GM10248 (cell line): ENCODE results near the gene NECAB2.

Experiments
- CTCF ChIA-PET: fragments of 300-600 bp; sonication (Branson Sonifier 250); formaldehyde crosslinking; extraction: SDS; loops from one replicate; lab custom pipeline; 2021; ENCODE audit warnings: antibody characterized with exemption; lab: Yijun Ruan, JAX
- POLR2A ChIA-PET: fragments of 350-650 bp; sonication (Branson Sonifier 250); formaldehyde crosslinking; extraction: SDS; loops from one replicate; lab custom pipeline; 2020; ENCODE audit warnings: antibody characterized with exemption; lab: Yijun Ruan, JAX
- DNase-seq: peaks from one replicate; pipeline ENCODE4 v3.0.0; 2012; ENCODE audit errors: extremely low spot score
- CTCF ChIP-seq: IDR thresholded peaks from 2 replicates; pipeline ENCODE4 v1.5.1; 2012; ENCODE audit warnings: mild to moderate bottlenecking, low read depth; ENCODE audit errors: extremely low read depth, missing control alignments, control extremely low read depth

The NECAB2 gene

GRCh38 chr16:84039696-84040095, 71.7 kb downstream of the NECAB2 start:
- DNase-seq: no peak
- TF ChIP-seq CTCF: no peak
- POLR2A ChIA-PET: no interaction called here
- CTCF ChIA-PET: interaction anchor here (2.8 kb wide), 1 partner anchor 23 kb away, joined by 13 read pairs; no protein-coding TSS in a partner anchor

- POLR2A ChIA-PET: no interaction called here
- no peak for TF ChIP-seq CTCF
- no peak for DNase-seq
- CTCF ChIA-PET: interaction anchor here (0.6 to 2.8 kb wide), 3 partner anchors 22 to 83 kb away, joined by 3 to 13 read pairs (median 3); no protein-coding TSS in a partner anchor
Measured at GRCh38 chr16:84040226-84040822, 72.3 kb downstream of the NECAB2 start.

GRCh38 chr16:84040823-84041820, 73.1 kb downstream of the NECAB2 start:
- CTCF ChIA-PET: interaction anchor here (0.6 to 2.8 kb wide), 4 partner anchors 22 to 83 kb away, joined by 3 to 13 read pairs (median 6); no protein-coding TSS in a partner anchor
- DNase-seq: no peak
- TF ChIP-seq CTCF: no peak
- POLR2A ChIA-PET: no interaction called here

GRCh38 chr16:84041881-84042280, 73.8 kb downstream of the NECAB2 start:
- ChIA-PET CTCF (interaction anchor here (2.3 to 2.8 kb wide), 3 partner anchors 21 to 85 kb away, joined by 8 to 13 read pairs (median 8); no protein-coding TSS in a partner anchor), POLR2A (no interaction called here)
- TF ChIP-seq CTCF: no peak
- no peak for DNase-seq

GRCh38 chr16:84042308-84042878, 74.3 kb downstream of the NECAB2 start, which contains the start of gene SLC38A8:
TSS of gene SLC38A8 (minus strand) at chr16:84042795. CDS start at chr16:84042157, 638 bp downstream.
- TF ChIP-seq CTCF: no peak
- ChIA-PET CTCF (interaction anchor here (1.2 to 2.8 kb wide), 6 partner anchors 17 to 88 kb away, joined by 3 to 13 read pairs (median 6); no protein-coding TSS in a partner anchor), POLR2A (no interaction called here)
- no peak for DNase-seq
